ENCODE data around the gene SIPA1L3. TPM values are rescaled to one million over a fixed set of nuclear protein-coding genes. Genes with fewer than 3 reads are reported as not detected.
"Not testable (repeated sequence)": the region's sequence is repeated elsewhere in the genome, so short reads cannot be mapped to it uniquely, and the experiment has no call there.

Gene SIPA1L3, protein sequence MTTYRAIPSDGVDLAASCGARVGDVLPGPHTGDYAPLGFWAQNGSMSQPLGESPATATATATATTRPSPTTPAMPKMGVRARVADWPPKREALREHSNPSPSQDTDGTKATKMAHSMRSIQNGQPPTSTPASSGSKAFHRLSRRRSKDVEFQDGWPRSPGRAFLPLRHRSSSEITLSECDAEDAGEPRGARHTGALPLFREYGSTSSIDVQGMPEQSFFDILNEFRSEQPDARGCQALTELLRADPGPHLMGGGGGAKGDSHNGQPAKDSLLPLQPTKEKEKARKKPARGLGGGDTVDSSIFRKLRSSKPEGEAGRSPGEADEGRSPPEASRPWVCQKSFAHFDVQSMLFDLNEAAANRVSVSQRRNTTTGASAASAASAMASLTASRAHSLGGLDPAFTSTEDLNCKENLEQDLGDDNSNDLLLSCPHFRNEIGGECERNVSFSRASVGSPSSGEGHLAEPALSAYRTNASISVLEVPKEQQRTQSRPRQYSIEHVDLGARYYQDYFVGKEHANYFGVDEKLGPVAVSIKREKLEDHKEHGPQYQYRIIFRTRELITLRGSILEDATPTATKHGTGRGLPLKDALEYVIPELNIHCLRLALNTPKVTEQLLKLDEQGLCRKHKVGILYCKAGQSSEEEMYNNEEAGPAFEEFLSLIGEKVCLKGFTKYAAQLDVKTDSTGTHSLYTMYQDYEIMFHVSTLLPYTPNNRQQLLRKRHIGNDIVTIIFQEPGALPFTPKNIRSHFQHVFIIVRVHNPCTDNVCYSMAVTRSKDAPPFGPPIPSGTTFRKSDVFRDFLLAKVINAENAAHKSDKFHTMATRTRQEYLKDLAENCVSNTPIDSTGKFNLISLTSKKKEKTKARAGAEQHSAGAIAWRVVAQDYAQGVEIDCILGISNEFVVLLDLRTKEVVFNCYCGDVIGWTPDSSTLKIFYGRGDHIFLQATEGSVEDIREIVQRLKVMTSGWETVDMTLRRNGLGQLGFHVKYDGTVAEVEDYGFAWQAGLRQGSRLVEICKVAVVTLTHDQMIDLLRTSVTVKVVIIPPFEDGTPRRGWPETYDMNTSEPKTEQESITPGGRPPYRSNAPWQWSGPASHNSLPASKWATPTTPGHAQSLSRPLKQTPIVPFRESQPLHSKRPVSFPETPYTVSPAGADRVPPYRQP (N-terminal part only)
- total RNA-seq, result 10 to 100 TPM; 10.5 to 18.3 TPM

DNA sequence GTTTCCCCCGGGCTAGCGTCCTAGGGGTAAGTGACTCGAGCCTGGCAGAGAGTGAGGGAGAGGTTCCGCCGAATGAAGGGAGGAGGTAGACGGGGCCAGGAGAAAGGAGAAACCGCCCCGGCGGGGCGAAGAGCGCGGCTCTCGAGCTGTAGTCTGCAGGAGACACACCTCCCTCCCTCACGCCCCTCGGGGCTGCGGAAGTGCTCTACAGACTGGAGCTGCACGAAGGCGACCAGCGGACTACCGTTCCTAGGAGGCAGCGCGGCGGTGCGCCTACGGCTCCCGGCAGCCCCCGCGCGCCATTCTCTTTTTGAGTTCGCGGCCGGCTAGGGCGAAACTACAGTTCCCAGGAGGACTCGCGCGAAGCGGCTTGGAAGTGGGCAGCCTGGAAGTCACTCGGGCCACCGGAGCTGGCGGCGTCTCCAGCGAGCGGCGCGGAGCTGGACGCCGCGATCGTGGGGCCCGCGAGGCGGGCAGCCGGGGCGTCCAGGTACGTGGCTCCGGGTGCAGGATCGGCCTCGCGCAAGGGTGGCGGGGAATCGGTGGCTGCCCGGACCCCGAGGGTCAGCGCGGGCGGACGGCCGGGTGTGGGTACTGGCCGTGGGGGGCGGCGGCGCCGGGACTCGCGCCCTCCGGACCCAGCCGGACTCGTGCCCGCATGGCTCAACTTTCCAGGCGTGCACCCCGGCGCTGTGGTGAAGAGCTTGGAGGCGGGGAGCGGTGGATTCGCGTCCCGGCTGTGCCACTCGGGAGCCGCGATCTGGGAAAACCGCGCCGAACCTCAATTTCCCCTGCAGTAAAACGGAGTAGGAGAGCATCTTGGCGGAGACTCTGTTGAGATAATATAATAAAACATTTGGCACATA is at the start of gene SIPA1L3:
SIPA1L3 (plus strand) TSS at position 340 of the 866 bp plus-strand sequence. CDS start 174,358 bp downstream, outside the sequence.
- Mint-ChIP-seq H3K36me3 (ENCODE audit: low read depth) (no peaks in the 10 kb centered on the region), H3K27me3 (no peaks in the 10 kb centered on the region), H3K9me3 (ENCODE audit: low read depth) (no peaks in the 10 kb centered on the region), H3K4me3 (peak within 1 kb of the TSS; percentile 73), H3K27ac (peak within 1 kb of the TSS; percentile 74), H3K4me1 (peaks cover 20% of the 10 kb centered on the region)
- POLR2A ChIA-PET, result interaction anchor here (0.7 to 1.2 kb wide), 5 partner anchors 141 to 497 kb away, joined by 3 to 4 read pairs (median 3); no protein-coding TSS in a partner anchor
- peak; percentile 98 for ATAC-seq
- peak; percentile 97 for DNase-seq
- CTCF ChIA-PET, result interaction anchor here (0.5 to 3.8 kb wide), 13 partner anchors 10 to 429 kb away, joined by 3 to 16 read pairs (median 3); partner anchors contain the start of gene CATSPERG
- intact Hi-C loops (cut with DNase I, micrococcal nuclease), result loop anchor here (1.0 to 5.0 kb wide), 17 partner anchors 95 to 1023 kb away; partner anchors contain the start of genes PSMD8 (in 2 of the 2), ACTN4 (in 1 of the 2), MRPS12 (in 1 of the 2) and SARS2 (in 1 of the 2)

DNA sequence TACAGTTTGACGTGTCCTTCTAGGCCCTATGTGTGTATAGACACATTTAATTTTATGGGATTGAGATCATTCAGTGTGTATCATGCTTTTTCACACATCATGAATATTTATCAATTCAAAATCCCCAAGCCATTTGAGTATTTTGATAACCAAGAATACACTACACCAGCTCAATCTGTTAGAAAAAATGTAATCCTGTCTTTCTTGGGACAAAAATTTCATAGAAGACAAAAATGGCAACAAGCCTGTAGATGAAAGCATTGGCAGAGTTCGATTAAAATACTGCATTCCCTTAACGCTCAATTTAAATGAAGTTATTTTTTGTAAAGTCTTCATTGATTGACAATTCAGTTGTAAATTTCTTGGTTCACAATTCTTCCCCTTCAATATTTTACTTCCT is 42.5 kb upstream of the SIPA1L3 start:
- DNase-seq (no peak), ATAC-seq (no peak)
- Mint-ChIP-seq H3K4me3 (no peak overlapping the region), H3K27me3 (peaks cover under 1% of the 10 kb centered on the region), H3K36me3 (ENCODE audit: low read depth) (no peaks in the 10 kb centered on the region), H3K27ac (no peak overlapping the region), H3K4me1 (no peaks in the 10 kb centered on the region), H3K9me3 (ENCODE audit: low read depth) (no peaks in the 10 kb centered on the region)
- ChIA-PET POLR2A (no interaction called here), CTCF (no interaction called here)
- intact Hi-C loops (cut with DNase I, micrococcal nuclease), result no loop called here

DNA sequence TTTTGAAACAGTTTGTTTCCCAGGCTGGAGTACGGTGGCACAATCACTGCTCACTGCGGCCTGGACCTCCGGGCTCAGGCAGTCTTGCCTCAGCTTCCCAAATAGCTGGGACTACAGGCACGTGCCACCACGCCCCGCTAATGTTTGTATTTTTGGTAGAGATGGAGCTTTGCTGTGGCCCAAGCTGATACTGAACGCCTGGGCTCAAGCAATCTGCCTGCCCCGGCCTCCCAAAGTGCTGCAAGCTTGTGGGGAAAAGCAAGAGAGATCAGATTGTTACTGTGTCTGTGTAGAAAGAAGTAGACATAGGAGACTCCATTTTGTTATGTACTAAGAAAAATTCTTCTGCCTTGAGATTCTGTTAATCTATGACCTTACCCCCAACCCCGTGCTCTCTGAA is 41.1 kb upstream of the SIPA1L3 start:
- H3K27ac Mint-ChIP-seq; H3K4me3 Mint-ChIP-seq; H3K4me1 Mint-ChIP-seq; CTCF ChIA-PET; ATAC-seq; H3K36me3 Mint-ChIP-seq (ENCODE audit: low read depth); DNase-seq; POLR2A ChIA-PET; H3K9me3 Mint-ChIP-seq (ENCODE audit: low read depth); intact Hi-C loops (cut with DNase I, micrococcal nuclease); H3K27me3 Mint-ChIP-seq: not testable (repeated sequence)

DNA sequence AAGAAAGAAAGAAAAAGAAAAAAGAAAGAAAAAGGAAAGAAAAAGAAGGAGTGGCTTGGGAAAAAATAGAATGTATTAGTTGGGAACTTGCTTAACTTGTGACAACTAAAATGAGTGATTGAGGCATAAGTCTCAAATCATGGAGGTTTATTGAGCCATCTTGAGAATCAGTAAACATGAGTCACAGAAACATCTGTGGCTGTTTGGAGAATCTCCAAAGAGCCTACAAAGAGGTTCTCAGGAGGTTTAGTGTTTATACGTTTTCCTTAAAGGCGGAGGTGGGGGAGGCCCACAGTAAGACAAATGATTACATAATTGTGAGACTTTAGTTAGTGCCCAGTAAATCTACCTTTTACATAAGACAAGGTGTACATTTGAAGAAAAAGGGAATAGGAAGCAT is 39.2 kb upstream of the SIPA1L3 start:
- Mint-ChIP-seq H3K4me3 (no peak overlapping the region), H3K27me3 (peaks cover 4% of the 10 kb centered on the region), H3K36me3 (ENCODE audit: low read depth) (no peaks in the 10 kb centered on the region), H3K4me1 (no peaks in the 10 kb centered on the region), H3K27ac (no peak overlapping the region), H3K9me3 (ENCODE audit: low read depth) (no peaks in the 10 kb centered on the region)
- ATAC-seq (no peak), DNase-seq (no peak)
- intact Hi-C loops (cut with DNase I, micrococcal nuclease), result no loop called here
- ChIA-PET POLR2A (no interaction called here), CTCF (no interaction called here)

DNA sequence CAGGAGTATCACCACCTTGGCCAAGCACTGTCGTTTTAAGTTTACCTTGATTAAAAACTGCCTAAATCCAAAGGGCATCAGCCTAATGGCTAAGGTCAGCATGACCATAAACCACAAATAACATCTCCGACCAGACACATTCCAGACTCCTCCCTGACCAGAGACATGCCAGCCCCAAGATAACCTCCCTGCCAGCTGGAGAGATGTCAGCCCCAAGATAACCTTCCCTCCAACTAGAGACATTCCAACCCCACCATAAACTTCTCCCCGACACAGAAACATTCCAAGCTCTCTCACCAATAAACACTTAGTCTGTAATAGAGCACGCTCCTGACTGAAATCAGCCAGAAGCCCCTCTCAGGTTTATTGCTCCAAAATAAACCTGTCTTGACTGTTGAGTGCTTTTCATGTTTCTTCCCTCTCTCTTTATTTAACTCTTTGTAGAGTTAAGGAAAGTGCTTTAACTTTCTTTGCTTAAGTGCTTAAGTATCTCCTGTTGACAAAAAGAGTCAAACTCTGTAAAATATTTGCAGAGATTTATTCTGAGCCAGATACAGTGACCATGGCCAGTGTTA is 37.2 kb upstream of the SIPA1L3 start:
- H3K27ac Mint-ChIP-seq, result no peak overlapping the region
- ChIA-PET CTCF (interaction anchor here (1.2 kb wide), 1 partner anchor 39 kb away, joined by 4 read pairs; no protein-coding TSS in a partner anchor), POLR2A (no interaction called here)
- H3K4me1 Mint-ChIP-seq, result no peaks in the 10 kb centered on the region
- peaks cover 7% of the 10 kb centered on the region for H3K27me3 Mint-ChIP-seq
- no peak overlapping the region for H3K4me3 Mint-ChIP-seq
- no peaks in the 10 kb centered on the region for H3K9me3 Mint-ChIP-seq (ENCODE audit: low read depth)
- ATAC-seq, result no peak
- no peaks in the 10 kb centered on the region for H3K36me3 Mint-ChIP-seq (ENCODE audit: low read depth)
- DNase-seq, result no peak
- intact Hi-C loops (cut with DNase I, micrococcal nuclease), result no loop called here

DNA sequence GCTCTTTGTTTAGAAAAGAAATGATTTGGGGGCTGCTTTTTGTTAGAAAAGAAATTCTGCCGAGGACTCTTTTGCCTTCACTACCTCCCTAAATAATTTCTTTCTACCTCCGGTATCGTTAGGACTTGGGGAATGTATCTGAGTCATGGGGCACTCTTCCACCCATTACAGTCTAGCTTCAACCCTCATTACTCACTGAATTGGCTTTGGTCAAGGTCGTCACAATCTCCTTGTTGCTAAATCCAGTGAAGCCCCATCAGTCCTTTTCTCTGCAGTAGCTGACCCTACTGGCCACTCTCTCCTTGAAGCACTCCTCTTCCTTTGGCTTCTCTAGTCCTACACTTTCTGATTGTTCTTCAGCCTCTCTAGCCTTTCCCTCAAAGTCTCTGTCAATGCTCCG is 34.6 kb upstream of the SIPA1L3 start:
- ATAC-seq (no peak), DNase-seq (no peak)
- Mint-ChIP-seq H3K36me3 (ENCODE audit: low read depth) (no peaks in the 10 kb centered on the region), H3K4me1 (no peaks in the 10 kb centered on the region), H3K27me3 (peaks cover 7% of the 10 kb centered on the region), H3K4me3 (no peak overlapping the region), H3K27ac (no peak overlapping the region), H3K9me3 (ENCODE audit: low read depth) (no peaks in the 10 kb centered on the region)
- CTCF ChIA-PET, result no interaction called here
- intact Hi-C loops (cut with DNase I, micrococcal nuclease), result no loop called here
- POLR2A ChIA-PET, result no interaction called here

DNA sequence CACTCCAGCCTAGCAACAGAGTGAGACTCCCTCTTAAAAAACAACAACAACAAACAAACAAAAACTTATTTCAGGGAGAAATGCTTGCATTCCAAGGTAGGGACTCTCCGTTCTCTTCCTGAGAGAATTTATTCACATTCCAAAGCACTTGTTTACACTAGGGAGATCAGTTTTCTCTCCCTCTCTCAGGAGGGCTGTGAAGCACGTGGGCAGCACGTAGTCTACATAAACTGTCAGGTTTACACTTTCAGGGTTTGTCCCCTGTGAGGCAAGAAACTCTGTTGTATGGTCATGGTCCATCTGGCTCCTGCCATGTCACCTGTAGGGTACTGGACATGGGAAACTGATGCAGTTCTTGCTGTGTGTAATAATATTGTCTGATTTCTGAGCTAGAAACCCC is 32.2 kb upstream of the SIPA1L3 start:
- Mint-ChIP-seq H3K4me1 (no peaks in the 10 kb centered on the region), H3K9me3 (ENCODE audit: low read depth) (no peaks in the 10 kb centered on the region), H3K27me3 (peaks cover 4% of the 10 kb centered on the region), H3K4me3 (no peak overlapping the region), H3K27ac (no peak overlapping the region), H3K36me3 (ENCODE audit: low read depth) (no peaks in the 10 kb centered on the region)
- intact Hi-C loops (cut with DNase I, micrococcal nuclease), result no loop called here
- POLR2A ChIA-PET, result no interaction called here
- ATAC-seq (no peak), DNase-seq (no peak)
- CTCF ChIA-PET, result no interaction called here

DNA sequence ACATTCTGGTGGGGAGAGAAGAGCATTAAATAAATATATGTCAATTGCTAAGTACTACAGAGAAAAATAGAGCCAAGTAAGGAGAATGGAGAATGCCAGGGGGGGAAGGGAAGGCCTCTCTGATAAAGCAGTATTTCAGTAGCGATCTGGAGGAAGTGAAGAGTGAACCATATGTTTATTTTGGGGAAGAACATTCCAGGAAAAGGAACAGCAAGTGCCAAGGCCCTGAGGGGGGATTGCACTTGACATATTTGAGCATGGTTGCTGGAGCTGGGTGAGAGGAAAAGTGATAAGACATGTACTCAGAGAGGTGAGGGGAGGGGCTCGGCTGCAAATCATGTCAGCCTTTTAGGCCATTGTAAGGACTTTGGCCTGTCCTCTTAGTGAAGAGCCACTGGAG is 31.0 kb upstream of the SIPA1L3 start:
- DNase-seq (no peak), ATAC-seq (no peak)
- ChIA-PET CTCF (no interaction called here), POLR2A (no interaction called here)
- H3K4me1 Mint-ChIP-seq, result no peaks in the 10 kb centered on the region
- H3K4me3 Mint-ChIP-seq, result no peak overlapping the region
- no peak overlapping the region for H3K27ac Mint-ChIP-seq
- peaks cover 3% of the 10 kb centered on the region for H3K27me3 Mint-ChIP-seq
- intact Hi-C loops (cut with DNase I, micrococcal nuclease), result no loop called here
- H3K9me3 Mint-ChIP-seq (ENCODE audit: low read depth), result no peaks in the 10 kb centered on the region
- no peaks in the 10 kb centered on the region for H3K36me3 Mint-ChIP-seq (ENCODE audit: low read depth)

DNA sequence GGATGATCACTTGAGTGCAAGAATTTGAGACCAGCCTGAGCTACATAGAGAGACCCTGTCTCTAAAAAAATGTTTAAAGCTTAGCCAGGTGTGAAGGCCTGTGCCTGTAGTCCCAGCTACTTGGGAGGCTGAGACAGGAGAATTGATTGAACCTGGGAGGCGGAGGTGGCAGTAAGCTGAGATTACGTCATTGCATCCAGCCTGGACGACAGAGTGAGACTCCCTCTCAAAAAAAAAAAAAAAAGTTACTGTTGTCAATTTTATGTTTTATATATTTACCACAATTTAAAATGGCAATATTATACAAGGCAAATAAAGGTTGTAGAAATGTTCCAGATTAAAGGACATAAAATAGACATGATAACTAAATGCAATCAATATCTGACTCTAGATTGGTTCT is 29.9 kb upstream of the SIPA1L3 start:
- no peak for ATAC-seq
- Mint-ChIP-seq H3K36me3 (ENCODE audit: low read depth) (no peaks in the 10 kb centered on the region), H3K27me3 (peaks cover 3% of the 10 kb centered on the region), H3K4me3 (no peak overlapping the region), H3K9me3 (ENCODE audit: low read depth) (peaks cover 6% of the 10 kb centered on the region), H3K4me1 (no peaks in the 10 kb centered on the region), H3K27ac (no peak overlapping the region)
- ChIA-PET POLR2A (no interaction called here), CTCF (no interaction called here)
- DNase-seq, result no peak
- intact Hi-C loops (cut with DNase I, micrococcal nuclease), result no loop called here

DNA sequence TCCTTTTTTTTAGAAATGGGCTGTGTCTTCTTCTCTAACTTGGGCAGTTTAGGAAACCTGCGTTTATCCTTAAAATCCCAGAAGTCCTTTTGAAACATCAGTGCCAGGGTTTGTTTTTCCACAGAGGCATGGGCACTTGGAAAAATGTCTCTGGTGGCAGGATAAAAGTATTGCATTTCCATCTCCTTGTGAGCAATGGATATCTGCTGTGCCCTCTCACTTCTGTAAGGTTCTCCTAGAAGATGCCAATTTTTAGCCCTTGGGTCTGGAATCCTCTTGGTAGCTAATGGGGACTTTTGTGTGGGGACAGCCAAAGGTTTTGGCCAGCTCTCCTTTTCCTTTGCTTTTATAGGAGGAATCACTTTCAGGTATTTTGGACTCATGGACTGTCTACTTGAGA is 21.6 kb upstream of the SIPA1L3 start:
- POLR2A ChIA-PET, result no interaction called here
- ATAC-seq, result no peak
- H3K9me3 Mint-ChIP-seq (ENCODE audit: low read depth), result peaks cover 8% of the 10 kb centered on the region

More for the DNA sequence above, 21.6 kb upstream of the SIPA1L3 start:
- no peak overlapping the region for H3K4me3 Mint-ChIP-seq
- H3K27ac Mint-ChIP-seq, result no peak overlapping the region
- no peaks in the 10 kb centered on the region for H3K4me1 Mint-ChIP-seq
- no peak for DNase-seq
- H3K36me3 Mint-ChIP-seq (ENCODE audit: low read depth), result no peaks in the 10 kb centered on the region
- intact Hi-C loops (cut with DNase I, micrococcal nuclease), result no loop called here
- no peaks in the 10 kb centered on the region for H3K27me3 Mint-ChIP-seq
- CTCF ChIA-PET, result interaction anchor here (1.7 kb wide), 1 partner anchor 17 kb away, joined by 6 read pairs; no protein-coding TSS in a partner anchor

All from activated CD4-positive, alpha-beta T cell treated with anti-CD3 and anti-CD28 coated beads for 36 hours (primary cell).